Measurements from ENCODE around the gene SEZ6L.

The SEZ6L gene

DNA sequence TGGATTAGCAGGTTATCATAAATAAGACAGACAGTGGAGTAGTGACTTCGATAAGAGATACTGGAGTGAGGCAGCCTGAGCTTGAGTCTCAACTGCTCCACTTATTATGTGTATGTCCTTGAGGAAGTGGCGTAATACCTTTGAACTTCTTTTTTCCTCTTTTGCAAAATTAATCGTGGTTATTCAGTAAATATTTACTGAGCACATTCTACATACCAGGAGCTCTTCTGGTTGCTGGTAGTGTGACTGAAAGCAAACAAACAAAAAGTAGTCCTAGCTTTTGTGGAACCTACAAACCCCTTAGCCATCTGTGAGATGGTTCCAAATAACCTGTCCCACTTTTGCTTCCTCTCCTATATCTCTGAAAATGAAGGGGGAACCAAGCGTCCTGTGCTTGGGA lies 134.2 kb downstream of the SEZ6L start:
- DNase-seq: no peak

DNA sequence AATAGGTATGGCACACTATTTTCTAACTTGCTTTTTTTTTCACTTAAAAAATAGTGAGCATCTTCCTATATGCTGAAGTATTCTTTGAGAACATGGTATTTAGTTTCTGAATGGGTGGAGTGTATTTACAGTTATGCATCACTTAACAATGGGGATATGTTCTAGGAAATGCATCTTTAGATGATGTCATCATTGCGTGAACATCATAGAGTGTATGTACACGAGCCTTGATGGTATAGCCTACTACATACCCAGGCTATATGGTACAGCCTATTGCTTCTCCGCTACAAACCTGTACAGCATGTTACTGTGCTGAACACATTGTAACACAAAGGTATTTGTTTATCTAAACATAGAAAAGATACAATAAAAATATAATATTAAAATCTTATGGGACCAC lies 135.5 kb downstream of the SEZ6L start:
- DNase-seq: no peak

DNA sequence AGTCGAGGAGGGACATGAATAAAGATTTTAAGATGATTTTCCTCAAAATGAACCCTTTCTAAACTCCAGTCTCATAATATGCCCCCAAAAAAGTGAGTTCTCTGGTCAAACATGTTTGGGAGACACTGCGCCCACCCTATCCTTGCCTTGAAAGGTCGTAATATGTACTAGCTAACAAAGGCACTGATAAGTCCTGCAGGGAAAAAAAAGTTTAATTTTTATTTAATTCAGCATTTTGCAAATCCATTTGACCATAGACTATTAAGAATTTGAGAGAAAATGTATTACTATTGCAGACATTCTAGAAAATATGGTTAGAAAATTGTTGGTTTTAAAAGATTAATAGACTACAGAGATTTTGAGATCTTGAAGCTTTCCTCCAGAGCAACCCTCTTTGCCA lies 139.2 kb downstream of the SEZ6L start:
- no peak for DNase-seq

GRCh38 chr22:26310616-26311015 lies 141.4 kb downstream of the SEZ6L start:
- no peak for DNase-seq

DNA sequence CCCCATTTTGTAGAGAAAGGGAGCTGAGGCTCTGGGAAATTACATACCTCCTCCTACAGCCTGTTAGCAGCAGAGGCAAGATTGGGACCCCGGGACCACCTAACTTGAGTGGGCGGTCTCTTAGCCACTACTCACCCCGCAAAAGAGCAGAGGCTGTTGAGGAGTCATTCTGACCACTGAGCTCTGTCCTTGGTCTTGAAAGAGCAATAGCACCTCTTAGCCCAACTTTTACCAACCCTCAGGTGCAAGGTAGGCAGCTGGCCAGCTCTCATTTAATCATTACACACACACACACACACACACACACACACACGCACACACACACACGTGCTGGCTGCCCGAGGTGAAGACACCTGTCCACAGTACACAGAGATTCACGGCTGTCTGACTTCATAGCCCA lies 144.0 kb downstream of the SEZ6L start:
- no peak for DNase-seq

DNA sequence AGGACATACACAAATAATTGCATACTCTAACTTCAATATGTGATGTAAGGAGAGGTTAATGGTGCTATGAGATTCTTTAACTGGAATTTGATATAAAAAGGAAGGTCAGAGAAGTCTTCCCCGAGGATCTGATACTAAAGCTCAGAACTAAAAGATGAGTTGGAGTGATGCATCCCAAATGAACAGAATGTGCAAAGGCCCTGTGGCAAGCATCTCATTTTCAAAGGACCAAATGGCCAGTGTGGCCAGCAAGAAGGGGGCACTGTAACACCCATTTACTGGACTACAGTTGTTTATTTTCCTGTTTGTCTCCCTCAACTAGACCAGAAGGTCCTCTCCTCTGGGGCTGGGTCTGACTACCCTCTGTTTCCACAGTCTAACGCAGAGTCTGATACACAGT lies 144.9 kb downstream of the SEZ6L start:
- no peak for DNase-seq

DNA sequence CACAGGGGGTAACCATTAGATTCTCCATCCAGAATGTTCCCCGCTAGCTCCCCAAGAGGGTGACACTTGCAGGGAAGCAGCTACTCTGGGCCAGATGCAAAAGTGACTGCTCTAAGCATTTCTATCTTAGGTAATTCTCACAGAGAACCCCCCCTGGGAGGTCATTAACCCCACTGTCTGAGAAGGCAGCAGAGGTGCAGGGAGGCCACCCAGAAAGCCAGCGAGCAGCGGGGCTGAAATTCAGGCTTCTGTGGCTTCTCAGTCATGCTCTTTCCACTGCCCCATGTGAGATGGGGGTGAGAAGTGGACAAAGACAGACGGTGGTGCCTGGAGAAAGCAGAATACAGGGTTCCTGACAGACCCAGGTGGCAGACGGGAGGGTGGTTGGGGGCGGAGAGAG lies 145.4 kb downstream of the SEZ6L start:
- DNase-seq: no peak

- no peak for DNase-seq
These were observed 147.5 kb downstream of the SEZ6L start for GRCh38 chr22:26316732-26317285.

DNA sequence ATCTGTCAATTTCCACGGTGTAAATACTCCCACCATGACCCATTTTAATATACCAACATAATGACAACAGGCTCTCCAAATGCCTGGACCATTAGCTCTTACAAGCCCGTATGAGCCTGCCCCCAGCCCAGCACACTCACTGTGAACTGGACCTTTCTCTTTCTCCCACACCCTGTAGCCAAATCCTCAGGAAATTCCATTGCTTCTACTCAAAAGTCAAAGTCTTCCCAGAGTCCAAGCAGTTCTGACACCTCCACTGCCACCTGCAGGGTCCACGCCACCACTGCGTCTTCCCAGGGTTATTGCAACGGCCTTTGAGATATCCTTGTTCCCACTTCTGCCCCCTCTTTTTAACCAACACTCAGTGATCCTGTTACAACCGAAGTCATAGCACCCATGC lies 149.7 kb downstream of the SEZ6L start:
- DNase-seq: no peak

DNA sequence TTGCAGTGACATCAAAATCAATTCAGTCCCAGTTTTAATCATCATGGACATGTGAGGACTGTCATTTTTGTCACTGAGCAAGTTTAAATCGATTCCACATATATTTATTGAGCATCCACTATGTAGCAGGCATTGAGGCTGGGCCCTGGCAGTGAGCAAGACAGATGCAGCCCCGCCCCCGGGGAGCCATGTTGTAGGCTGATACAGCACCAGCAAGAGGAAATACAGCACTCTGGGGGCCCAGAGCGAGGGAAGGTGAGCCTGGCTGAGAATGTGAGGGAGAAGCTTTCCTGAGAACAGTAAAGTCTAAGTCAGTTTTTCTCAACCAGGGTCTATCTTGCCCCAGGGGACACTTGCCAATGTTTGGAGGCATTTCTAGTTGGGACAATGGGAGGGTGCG lies 151.2 kb downstream of the SEZ6L start:
- no peak for DNase-seq

- DNase-seq: peak; percentile 60
These were observed 152.2 kb downstream of the SEZ6L start for GRCh38 chr22:26321469-26321913.

DNA sequence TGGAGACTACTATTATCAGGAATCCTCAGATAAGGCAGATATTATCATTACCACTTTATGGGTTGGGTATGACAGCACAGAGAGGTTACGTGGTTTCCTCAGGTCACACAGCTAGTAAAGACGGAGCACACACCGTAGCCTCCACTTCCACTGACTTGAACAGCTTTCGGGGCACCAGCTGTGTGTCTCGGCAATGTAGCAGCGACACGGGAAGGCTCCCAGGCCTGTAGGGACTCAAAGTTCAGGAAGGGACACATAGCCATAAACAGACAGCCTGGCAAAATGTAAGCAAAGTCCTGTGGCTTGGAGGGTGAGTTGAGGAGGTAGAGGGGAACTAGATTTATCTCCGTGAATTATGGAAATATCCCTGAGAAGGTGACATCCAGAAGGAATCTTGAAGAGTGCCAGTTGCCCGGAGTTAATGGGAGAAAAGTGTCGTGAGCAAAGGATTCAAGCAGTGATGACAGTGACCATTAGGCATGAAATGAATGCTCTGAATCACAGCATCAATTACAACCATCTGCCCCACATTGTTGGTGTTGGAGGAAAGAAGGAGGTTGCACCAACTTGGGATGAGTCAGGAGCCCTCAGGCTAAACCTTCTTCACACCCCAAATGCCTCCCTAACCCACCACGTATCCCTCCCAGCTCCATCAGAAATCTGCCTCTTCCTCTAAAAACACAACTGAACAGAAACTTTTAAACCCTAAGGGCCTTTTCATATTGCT lies 153.1 kb downstream of the SEZ6L start:
- peak; percentile 65 for DNase-seq

DNA sequence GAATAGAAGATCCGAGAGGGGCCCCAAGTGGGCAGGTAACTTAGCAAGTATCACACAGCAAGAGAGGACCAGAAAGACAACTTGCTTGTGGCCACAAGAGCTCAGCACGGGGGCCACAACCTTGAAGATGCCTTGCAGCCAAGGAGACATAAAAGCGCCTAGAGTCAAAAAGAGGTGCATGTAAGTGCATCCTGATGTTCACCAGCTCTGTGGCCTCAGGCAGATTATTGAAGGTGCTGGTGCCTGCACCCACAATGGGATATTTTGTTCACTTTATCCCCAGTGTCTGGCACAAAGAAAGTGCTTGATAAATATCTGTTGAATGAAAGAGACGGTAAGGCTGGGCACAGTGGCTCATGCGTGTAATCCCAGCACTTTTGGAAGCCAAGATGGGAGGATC lies 153.8 kb downstream of the SEZ6L start:
- DNase-seq: no peak

DNA sequence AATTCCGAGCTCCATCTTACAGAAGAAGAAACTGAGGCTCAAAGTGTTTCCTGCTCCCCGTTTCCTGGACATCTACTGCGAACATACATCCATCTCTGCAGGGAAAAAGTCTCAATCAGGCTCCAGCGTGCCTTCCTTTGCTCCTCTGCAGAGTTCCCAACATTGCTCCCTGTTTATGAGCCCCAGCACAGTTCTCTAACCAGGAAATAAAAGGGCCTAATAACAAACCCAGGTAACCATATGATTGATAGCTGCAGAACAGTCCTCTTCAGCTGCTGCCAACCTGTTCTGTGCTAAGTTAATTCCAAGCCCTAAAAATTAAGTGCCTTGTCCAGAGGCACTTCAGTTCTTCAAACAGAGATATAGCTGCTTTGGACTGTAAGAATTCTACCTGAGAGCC lies 154.9 kb downstream of the SEZ6L start:
- DNase-seq: no peak

DNA sequence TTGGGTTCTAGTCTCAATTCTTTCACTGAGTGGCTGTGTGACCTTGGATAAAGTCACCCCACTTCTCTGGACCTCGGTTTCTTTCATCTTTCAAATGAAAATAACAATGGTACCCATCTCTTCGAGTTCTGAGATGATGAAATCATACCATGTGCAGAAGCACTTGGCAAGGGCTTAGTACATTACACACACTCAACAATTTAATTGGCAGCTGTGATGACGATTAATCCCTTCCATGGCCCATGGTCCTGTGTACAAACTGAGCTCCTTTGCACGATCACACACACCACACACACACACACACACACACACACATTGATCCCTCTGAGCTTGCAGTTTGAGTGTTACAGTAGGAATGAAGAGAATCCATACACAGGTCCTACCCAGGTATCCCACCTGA lies 156.4 kb downstream of the SEZ6L start:
- peak; percentile 32 for DNase-seq

GRCh38 chr22:26326803-26327202 lies 157.5 kb downstream of the SEZ6L start:
- no peak for DNase-seq

DNA sequence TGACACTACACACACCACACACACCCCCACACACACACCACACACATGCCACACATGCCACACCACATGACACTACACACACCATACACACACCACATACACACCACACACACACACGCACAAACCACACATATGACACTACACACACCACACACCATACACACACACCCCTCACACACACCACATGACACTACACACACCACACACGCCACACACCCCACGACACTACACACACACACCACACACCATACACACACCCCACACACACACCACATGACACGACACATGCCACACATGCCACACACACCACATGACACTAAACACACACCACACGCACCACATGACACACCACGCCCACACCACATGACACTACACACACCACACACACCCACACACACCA lies 158.0 kb downstream of the SEZ6L start:
- DNase-seq: no peak

DNA sequence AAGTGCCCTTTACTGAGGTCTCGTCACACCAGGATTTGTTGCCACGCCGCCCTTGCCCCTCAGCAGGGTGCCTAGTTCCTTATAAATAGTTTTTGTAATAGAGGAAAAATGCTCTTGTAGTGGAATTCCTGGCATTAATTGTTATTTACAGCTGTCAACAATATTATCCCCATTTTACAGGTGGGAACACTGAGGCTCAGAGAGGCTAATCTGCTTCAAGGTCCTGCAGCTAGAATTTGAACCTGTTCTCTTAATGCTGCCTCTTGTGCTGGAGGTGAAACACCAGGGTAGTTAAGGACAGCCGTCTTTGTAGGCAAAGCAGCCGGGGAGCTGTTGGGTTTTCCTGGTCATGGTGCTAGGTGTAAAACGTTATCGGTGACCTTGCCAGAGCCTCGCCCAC lies 159.0 kb downstream of the SEZ6L start:
- DNase-seq: no peak

DNA sequence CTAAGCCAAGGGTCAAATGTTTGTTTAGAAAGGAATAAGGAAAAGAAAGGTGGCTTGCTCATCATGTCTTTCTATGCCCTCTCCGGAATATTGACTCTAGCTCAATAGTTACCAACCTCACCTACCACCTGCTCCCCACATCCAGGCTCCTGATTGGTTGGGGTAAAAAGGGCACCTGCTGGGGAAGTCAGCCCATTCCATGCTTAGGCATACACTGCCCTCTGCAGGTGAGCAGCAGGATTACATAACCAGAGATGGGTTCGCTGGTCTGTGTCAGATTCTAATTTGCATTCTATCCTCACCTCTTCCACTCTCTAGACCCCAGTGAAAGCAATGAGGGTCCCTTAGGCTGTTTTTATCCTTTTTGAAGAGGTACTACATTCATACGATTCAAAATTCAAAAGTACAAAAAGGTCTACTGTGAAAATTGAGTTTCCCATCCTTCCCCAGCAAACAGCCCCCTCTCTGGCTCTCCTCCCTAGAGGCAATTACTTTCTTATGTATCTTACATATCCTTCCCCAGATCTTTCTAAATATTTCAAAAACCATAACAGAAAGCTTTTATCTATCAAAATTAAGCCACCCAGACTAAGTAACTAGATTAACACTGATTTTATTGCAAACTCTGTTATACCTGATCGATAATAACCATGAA lies 161.8 kb downstream of the SEZ6L start:
- DNase-seq: no peak

- no peak for DNase-seq
These were observed 164.0 kb downstream of the SEZ6L start for GRCh38 chr22:26333088-26333800.

DNA sequence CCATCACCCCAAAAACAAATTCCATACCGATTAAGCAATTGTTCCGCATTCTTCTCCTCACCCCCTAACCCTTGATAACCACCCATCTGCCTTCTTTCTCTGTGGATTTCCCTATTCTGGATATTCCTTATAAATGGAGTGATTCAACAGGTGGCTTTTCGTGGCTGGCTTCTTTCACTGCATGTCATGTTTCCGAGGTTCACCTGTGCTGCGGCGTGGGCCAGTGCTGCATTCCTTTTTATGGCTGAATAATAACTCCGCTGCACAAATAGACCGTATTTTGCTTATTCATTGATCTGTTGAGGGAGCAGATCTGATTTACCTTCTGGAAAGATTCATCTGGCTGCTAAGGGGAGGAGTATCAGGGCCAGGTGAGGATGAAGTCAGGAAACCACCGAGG lies 165.0 kb downstream of the SEZ6L start:
- DNase-seq: no peak

DNA sequence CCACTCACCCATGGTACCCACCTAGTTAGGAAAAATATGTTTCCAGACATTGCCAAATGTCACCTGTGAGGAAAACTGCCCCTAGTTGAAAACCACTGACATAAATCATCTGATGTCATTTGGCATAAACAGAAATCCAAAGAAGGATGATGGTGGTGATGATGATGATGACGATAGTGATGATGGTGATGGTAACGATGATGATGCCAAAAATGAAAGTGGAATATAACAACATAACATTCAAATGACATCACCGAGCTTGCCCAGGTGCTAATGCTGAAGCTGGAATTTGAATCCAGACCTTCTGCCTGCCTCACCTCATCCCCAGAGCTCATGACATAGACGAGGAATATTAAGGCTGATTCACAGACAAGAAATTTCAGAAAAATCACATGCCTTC lies 167.5 kb downstream of the SEZ6L start:
- no peak for DNase-seq

- DNase-seq: no peak
These were observed 170.5 kb downstream of the SEZ6L start for GRCh38 chr22:26339755-26340154.
